ENCODE data around the gene GBX2. TPM values are rescaled to one million over a fixed set of nuclear protein-coding genes. Genes with fewer than 3 reads are reported as not detected.

GBX2 gene
- total RNA-seq, 1 donor from 2014 or later, result not detected

DNA sequence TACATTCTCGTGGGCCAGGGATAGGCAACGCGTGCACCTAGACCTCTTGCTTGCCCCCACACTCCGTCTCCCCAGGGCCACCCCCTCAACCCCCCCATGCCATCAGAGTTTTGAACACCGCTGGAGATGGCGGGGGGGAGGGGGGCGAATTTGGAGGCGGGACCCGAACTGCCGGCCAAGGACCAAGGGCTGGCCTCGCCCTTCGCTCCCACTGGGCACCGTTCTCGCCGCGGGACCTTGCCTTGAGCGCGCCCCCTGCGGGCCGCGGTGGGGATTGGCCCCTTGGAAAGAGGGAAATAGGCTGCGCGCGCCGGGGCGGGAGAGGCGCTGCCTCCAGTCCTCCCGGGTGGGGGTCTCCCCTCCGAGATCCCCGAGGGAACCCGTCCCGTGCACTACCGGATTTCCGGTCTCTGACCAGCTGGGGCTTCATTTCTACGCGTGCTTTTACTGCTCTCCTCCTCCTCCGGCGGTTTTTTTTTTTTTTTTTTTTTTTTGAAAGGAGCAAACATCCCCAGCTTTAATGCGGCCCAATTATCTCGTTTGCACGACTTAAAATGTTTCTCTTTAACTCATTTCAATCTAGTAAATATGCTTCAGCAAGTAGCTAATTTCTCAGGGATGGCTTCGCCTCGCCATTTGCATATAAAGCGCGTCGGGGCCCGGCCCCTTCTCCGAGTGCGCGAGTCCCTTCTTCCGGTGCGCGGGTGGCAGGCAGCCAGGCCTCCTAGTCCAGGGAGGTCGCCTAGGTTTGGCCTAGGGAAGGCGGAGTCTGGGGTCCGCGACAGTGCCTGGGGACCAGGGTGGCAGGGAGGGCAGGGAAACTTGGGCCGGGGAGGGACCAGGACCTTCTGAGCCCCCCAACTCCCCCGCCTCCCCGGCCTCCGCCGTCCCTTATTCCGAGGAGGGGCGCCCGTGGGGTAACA lies 10.0 kb upstream of the GBX2 start:
- peak; percentile 73 to 78 for ATAC-seq
- DNase-seq, result no peak
- peaks cover 19% of the 10 kb centered on the region for H3K4me1 ChIP-seq
- peaks cover 81% of the 10 kb centered on the region for H3K27me3 ChIP-seq (ENCODE audit: low read depth)
- no peaks in the 10 kb centered on the region for H3K36me3 ChIP-seq
- H3K27ac ChIP-seq, result no peak overlapping the region
- peak overlapping the region; percentile 34 for H3K4me3 ChIP-seq
- no peaks in the 10 kb centered on the region for H3K9me3 ChIP-seq
- intact Hi-C loops (cut with DNase I), result loop anchor here (10.0 kb wide), 1 partner anchor 393 kb away; no protein-coding TSS in a partner anchor
- peak; percentile 69 for TF ChIP-seq CTCF (IDR thresholded peaks at IDR 0.05)

GRCh38 chr2:236177604-236177966 lies 9.4 kb upstream of the GBX2 start:
- H3K4me3 ChIP-seq, result no peak overlapping the region
- ATAC-seq (peak; percentile 49 to 52), DNase-seq (no peak)
- no peak for TF ChIP-seq CTCF (IDR thresholded peaks at IDR 0.05)
- no peaks in the 10 kb centered on the region for H3K9me3 ChIP-seq
- intact Hi-C loops (cut with DNase I), result loop anchor here (10.0 kb wide), 1 partner anchor 393 kb away; no protein-coding TSS in a partner anchor
- H3K27me3 ChIP-seq (ENCODE audit: low read depth), result peaks cover 87% of the 10 kb centered on the region
- no peaks in the 10 kb centered on the region for H3K36me3 ChIP-seq
- H3K4me1 ChIP-seq, result peaks cover 19% of the 10 kb centered on the region
- H3K27ac ChIP-seq, result no peak overlapping the region

DNA sequence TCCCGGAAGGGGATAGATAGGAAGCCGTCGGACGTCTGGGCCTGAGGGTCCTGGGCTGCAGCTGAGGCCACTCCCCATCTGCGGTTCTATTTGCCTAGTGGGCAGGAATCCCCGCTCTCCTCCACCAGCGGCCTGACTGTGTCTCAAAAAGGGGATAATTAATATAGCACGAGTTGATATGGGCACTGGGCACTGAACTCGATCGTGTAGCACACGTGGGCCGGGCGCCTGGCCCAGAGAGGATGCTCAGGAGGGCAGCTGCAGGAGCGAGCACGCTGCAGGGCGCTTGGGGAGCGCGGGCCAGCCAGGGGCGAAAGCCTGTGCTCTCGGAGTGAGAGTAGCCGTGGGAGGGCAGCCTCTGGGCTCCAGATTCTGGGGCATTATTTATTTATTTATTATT lies 8.8 kb upstream of the GBX2 start:
- ATAC-seq, result no peak
- TF ChIP-seq CTCF (IDR thresholded peaks at IDR 0.05), result no peak
- intact Hi-C loops (cut with DNase I), result loop anchor here (10.0 kb wide), 1 partner anchor 392 kb away; no protein-coding TSS in a partner anchor
- Histone ChIP-seq H3K27me3 (ENCODE audit: low read depth) (peaks cover 94% of the 10 kb centered on the region), H3K27ac (no peak overlapping the region), H3K4me3 (no peak overlapping the region), H3K4me1 (peaks cover 19% of the 10 kb centered on the region), H3K9me3 (no peaks in the 10 kb centered on the region), H3K36me3 (no peaks in the 10 kb centered on the region)
- no peak for DNase-seq

DNA sequence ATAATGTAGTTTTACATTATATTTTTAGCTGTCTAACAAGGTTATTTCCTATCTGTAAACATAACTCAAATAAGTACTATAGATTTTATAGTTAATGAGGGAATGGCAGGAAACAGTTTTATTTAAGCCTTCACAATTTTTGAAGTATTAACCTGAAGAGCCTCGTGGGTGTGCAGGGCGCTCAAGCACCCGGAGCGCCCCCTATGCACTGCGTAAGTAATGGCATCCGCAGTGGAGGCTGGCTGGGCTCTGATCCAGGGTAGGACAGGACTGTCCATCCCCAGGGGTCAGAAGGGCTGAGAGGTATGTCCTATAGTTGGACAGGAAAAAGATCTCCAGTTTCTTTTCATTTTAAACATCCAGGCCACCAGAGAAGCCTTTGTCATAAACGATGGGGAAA lies 8.2 kb upstream of the GBX2 start:
- ATAC-seq (peak; percentile 49 to 51), DNase-seq (no peak)
- TF ChIP-seq CTCF (IDR thresholded peaks at IDR 0.05), result peak; percentile 45
- Histone ChIP-seq H3K4me3 (no peak overlapping the region), H3K4me1 (peaks cover 19% of the 10 kb centered on the region), H3K27me3 (ENCODE audit: low read depth) (peaks cover 94% of the 10 kb centered on the region), H3K27ac (no peak overlapping the region), H3K36me3 (no peaks in the 10 kb centered on the region), H3K9me3 (no peaks in the 10 kb centered on the region)
- intact Hi-C loops (cut with DNase I), result loop anchor here (10.0 kb wide), 1 partner anchor 392 kb away; no protein-coding TSS in a partner anchor

DNA sequence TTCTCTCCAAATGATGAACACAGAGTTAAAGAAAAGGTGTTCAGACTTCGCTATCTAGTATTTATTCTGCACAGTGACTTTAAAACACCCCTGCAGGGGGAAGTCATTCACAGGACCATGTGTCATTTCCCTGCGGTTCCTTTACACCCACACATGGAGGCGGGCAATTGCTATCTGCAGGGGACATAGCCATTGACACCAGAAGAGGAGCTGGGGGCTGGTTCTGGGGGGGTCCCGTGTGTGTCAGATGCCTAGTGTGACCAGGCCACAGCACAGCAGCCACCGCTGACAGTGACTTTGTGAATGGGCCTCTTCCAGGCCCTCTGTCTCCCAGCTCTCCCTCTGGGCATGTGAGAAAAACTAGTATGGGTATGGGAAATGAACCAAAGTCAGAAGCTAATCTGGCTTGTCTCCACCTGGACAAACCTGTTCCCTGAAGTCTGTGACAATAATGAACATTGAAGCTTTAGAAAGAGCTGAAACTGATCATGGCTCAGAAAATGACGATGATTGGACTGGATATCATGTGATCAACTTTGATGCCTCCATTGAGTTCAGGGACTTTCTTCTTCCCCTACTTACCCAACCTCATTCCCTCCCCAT lies 7.5 kb upstream of the GBX2 start:
- Histone ChIP-seq H3K27ac (no peak overlapping the region), H3K9me3 (no peaks in the 10 kb centered on the region), H3K27me3 (ENCODE audit: low read depth) (peaks cover 94% of the 10 kb centered on the region), H3K4me1 (peaks cover 19% of the 10 kb centered on the region), H3K36me3 (no peaks in the 10 kb centered on the region), H3K4me3 (no peak overlapping the region)
- intact Hi-C loops (cut with DNase I), result loop anchor here (10.0 kb wide), 1 partner anchor 391 kb away; no protein-coding TSS in a partner anchor
- DNase-seq (no peak), ATAC-seq (peak in 1 of 2 donors; percentile 20)
- TF ChIP-seq CTCF (IDR thresholded peaks at IDR 0.05), result no peak
